ENCODE measurements around the gene CGREF1. TPM values are rescaled to one million over a fixed set of nuclear protein-coding genes. Genes with fewer than 3 reads are reported as not detected.

The CGREF1 gene
- total and polyA plus RNA-seq, 3 donors from 2014 or later, result 6.6 to 11.1 (median 7.4) TPM

GRCh38 chr2:27148801-27149439 lies 30.0 kb upstream of the CGREF1 start, which contains the start of gene TCF23:
Gene TCF23, plus strand, starts transcription at chr2:27149004. Its CDS starts 130 bp downstream, at chr2:27149134.
- intact Hi-C loops (cut with DNase I; ENCODE audit: low total_unique reads), result no loop called here
- WGBS, 2 donors, result 26 to 61% methylated on average over 4 to 12 of the region's 12 CpGs

GRCh38 chr2:27147935-27148334 lies 29.0 kb upstream of the CGREF1 start:
- WGBS, 2 donors, result 92 to 94% methylated on average over 6 to 8 of the region's 8 CpGs
- intact Hi-C loops (cut with DNase I; ENCODE audit: low total_unique reads), result no loop called here

More at GRCh38 chr2:27148801-27149439, 30.0 kb upstream of the CGREF1 start, which contains the start of gene TCF23:
- H3K4me3 ChIP-seq, result no peak within 1 kb of the TSS
- H3K27me3 ChIP-seq, result no peaks in the 10 kb centered on the region
- no peaks in the 10 kb centered on the region for H3K36me3 ChIP-seq (ENCODE audit: low read depth, missing control alignments)
- peaks cover 15% of the 10 kb centered on the region for H3K4me1 ChIP-seq
- TF ChIP-seq POLR2A (IDR thresholded peaks at IDR 0.05) (no peak), CTCF (IDR thresholded peaks at IDR 0.05) (no peak)
- peak within 1 kb of the TSS; percentile 47 to 78 for H3K27ac ChIP-seq
- peak; percentile 87 for DNase-seq
- H3K9me3 ChIP-seq, result no peaks in the 10 kb centered on the region

GRCh38 chr2:27145682-27146081 lies 26.8 kb upstream of the CGREF1 start:
- Histone ChIP-seq H3K4me1 (peaks cover 15% of the 10 kb centered on the region), H3K27me3 (no peaks in the 10 kb centered on the region), H3K4me3 (no peak overlapping the region), H3K27ac (no peak overlapping the region), H3K36me3 (ENCODE audit: low read depth, missing control alignments) (no peaks in the 10 kb centered on the region), H3K9me3 (no peaks in the 10 kb centered on the region)
- TF ChIP-seq POLR2A (IDR thresholded peaks at IDR 0.05) (no peak), CTCF (IDR thresholded peaks at IDR 0.05) (no peak)
- 74 to 89% methylated on average over 2 of the region's 2 CpGs for WGBS, 2 donors
- intact Hi-C loops (cut with DNase I; ENCODE audit: low total_unique reads), result no loop called here
- DNase-seq, result no peak

More at GRCh38 chr2:27147935-27148334, 29.0 kb upstream of the CGREF1 start:
- Histone ChIP-seq H3K27me3 (no peaks in the 10 kb centered on the region), H3K27ac (no peak overlapping the region), H3K9me3 (no peaks in the 10 kb centered on the region), H3K36me3 (ENCODE audit: low read depth, missing control alignments) (no peaks in the 10 kb centered on the region), H3K4me3 (no peak overlapping the region), H3K4me1 (peaks cover 15% of the 10 kb centered on the region)
- TF ChIP-seq POLR2A (IDR thresholded peaks at IDR 0.05), result no peak
- TF ChIP-seq CTCF (IDR thresholded peaks at IDR 0.05), result no peak
- no peak for DNase-seq

- TF ChIP-seq CTCF (IDR thresholded peaks at IDR 0.05), result no peak
- TF ChIP-seq POLR2A (IDR thresholded peaks at IDR 0.05), result no peak
- WGBS, 2 donors, result 86 to 95% methylated on average over 1 of the region's 1 CpG
- no peak for DNase-seq
Observed at GRCh38 chr2:27143285-27143684, 24.4 kb upstream of the CGREF1 start.

GRCh38 chr2:27139310-27139709 lies 20.4 kb upstream of the CGREF1 start, which contains the start of gene PRR30:
Gene PRR30, minus strand, starts transcription at chr2:27139410. Its CDS starts 1,081 bp downstream, at chr2:27138329.
- intact Hi-C loops (cut with DNase I; ENCODE audit: low total_unique reads), result no loop called here
- no peak within 1 kb of the TSS for H3K4me3 ChIP-seq
- no peak within 1 kb of the TSS for H3K27ac ChIP-seq
- no peaks in the 10 kb centered on the region for H3K9me3 ChIP-seq
- H3K27me3 ChIP-seq, result no peaks in the 10 kb centered on the region
- no peak for DNase-seq
- H3K36me3 ChIP-seq (ENCODE audit: low read depth, missing control alignments), result no peaks in the 10 kb centered on the region
- no peak for TF ChIP-seq CTCF (IDR thresholded peaks at IDR 0.05)
- TF ChIP-seq POLR2A (IDR thresholded peaks at IDR 0.05), result no peak
- 77 to 91% methylated on average over 4 of the region's 4 CpGs for WGBS, 2 donors
- H3K4me1 ChIP-seq, result no peaks in the 10 kb centered on the region

More at GRCh38 chr2:27143285-27143684, 24.4 kb upstream of the CGREF1 start:
- Histone ChIP-seq H3K9me3 (no peaks in the 10 kb centered on the region), H3K4me3 (no peak overlapping the region), H3K36me3 (ENCODE audit: low read depth, missing control alignments) (no peaks in the 10 kb centered on the region), H3K27me3 (no peaks in the 10 kb centered on the region), H3K4me1 (no peaks in the 10 kb centered on the region), H3K27ac (no peak overlapping the region)
- intact Hi-C loops (cut with DNase I; ENCODE audit: low total_unique reads), result no loop called here
